EH (cell line): ENCODE measurements around the gene JSRP1.

ENCODE experiments used
- DNase-seq: peaks from one replicate; pipeline ENCODE4 v3.0.0-alpha.2; 2015; ENCODE audit warnings: low read depth

The JSRP1 gene

GRCh38 chr19:2232286-2233151 lies 23.7 kb downstream of the JSRP1 start:
- DNase-seq = no peak

GRCh38 chr19:2231621-2232221 lies 24.5 kb downstream of the JSRP1 start:
- DNase-seq = no peak

- DNase-seq = no peak
Measured at GRCh38 chr19:2230807-2231533, 25.2 kb downstream of the JSRP1 start.

- DNase-seq = no peak
Measured at GRCh38 chr19:2230033-2230531, 26.1 kb downstream of the JSRP1 start.

- DNase-seq = no peak
Measured at GRCh38 chr19:2229103-2230032, 26.8 kb downstream of the JSRP1 start.

GRCh38 chr19:2228157-2229030 lies 27.8 kb downstream of the JSRP1 start:
- DNase-seq = no peak

- no peak for DNase-seq
Measured at GRCh38 chr19:2227415-2228156, 28.6 kb downstream of the JSRP1 start.

- no peak for DNase-seq
Measured at GRCh38 chr19:2226840-2227360, 29.3 kb downstream of the JSRP1 start.

- no peak for DNase-seq
Measured at GRCh38 chr19:2226051-2226839, 30.0 kb downstream of the JSRP1 start.

GRCh38 chr19:2225415-2226050 lies 30.7 kb downstream of the JSRP1 start:
- no peak for DNase-seq

GRCh38 chr19:2224754-2225349 lies 31.4 kb downstream of the JSRP1 start:
- no peak for DNase-seq

GRCh38 chr19:2223959-2224358 lies 32.3 kb downstream of the JSRP1 start:
- DNase-seq = no peak

- DNase-seq = no peak
Measured at GRCh38 chr19:2223391-2223790, 32.8 kb downstream of the JSRP1 start.

- DNase-seq = no peak
Measured at GRCh38 chr19:2221918-2222317, 34.3 kb downstream of the JSRP1 start.

GRCh38 chr19:2221250-2221831 lies 34.9 kb downstream of the JSRP1 start:
- peak; percentile 11 for DNase-seq

- no peak for DNase-seq
Measured at GRCh38 chr19:2219726-2220125, 36.5 kb downstream of the JSRP1 start.

- no peak for DNase-seq
Measured at GRCh38 chr19:2217591-2217990, 38.6 kb downstream of the JSRP1 start.
